MCF 10A (cell line): ENCODE measurements around the gene FOXK1. TPM values are rescaled to one million over a fixed set of nuclear protein-coding genes. Genes with fewer than 3 reads are reported as not detected.

Experiments
- BruUV-seq: library from RNA; stranded (reverse); fragments of 400-500 nt; replicated peaks from 2 replicates; lab custom pipeline; 2021; lab: Mats Ljungman, UMichigan
- CTCF ChIA-PET: fragments of 300-600 bp; sonication (Branson Sonifier 250); formaldehyde crosslinking; extraction: SDS; loops from one replicate; lab custom pipeline; 2021; ENCODE audit warnings: antibody characterized with exemption, inconsistent platforms; lab: Yijun Ruan, JAX
- POLR2A ChIA-PET: fragments of 300-600, 350-650 bp; sonication (Branson Sonifier 250); formaldehyde crosslinking; extraction: SDS; loops from one replicate; lab custom pipeline; 2020; ENCODE audit warnings: antibody characterized with exemption, inconsistent platforms; lab: Yijun Ruan, JAX
- DNase-seq: peaks from one replicate; pipeline ENCODE4 v3.0.0-alpha.2; 2018; ENCODE audit not compliant: unreplicated experiment
- H3K27ac Mint-ChIP-seq: one replicate; pipeline ENCODE4 v1.8.0; 2022; ENCODE audit warnings: mild to moderate bottlenecking, low read depth, mixed read lengths; ENCODE audit not compliant: unreplicated experiment
- H3K27me3 Mint-ChIP-seq: one replicate; pipeline ENCODE4 v1.8.0; 2022; ENCODE audit warnings: mixed read lengths; ENCODE audit not compliant: insufficient read depth, unreplicated experiment
- H3K36me3 Mint-ChIP-seq: one replicate; pipeline ENCODE4 v1.8.0; 2022; ENCODE audit warnings: mild to moderate bottlenecking, moderate library complexity, mixed read lengths; ENCODE audit not compliant: insufficient read depth, unreplicated experiment
- H3K4me1 Mint-ChIP-seq: one replicate; pipeline ENCODE4 v1.8.0; 2022; ENCODE audit warnings: mixed read lengths; ENCODE audit not compliant: insufficient read depth, unreplicated experiment
- H3K4me3 Mint-ChIP-seq: one replicate; pipeline ENCODE4 v1.8.0; 2022; ENCODE audit warnings: mild to moderate bottlenecking, moderate library complexity, mixed read lengths; ENCODE audit not compliant: unreplicated experiment
- H3K9me3 Mint-ChIP-seq: one replicate; pipeline ENCODE4 v1.8.0; 2022; ENCODE audit warnings: mixed read lengths; ENCODE audit not compliant: unreplicated experiment
- intact Hi-C: fragments of 100-400 bp; cut with micrococcal nuclease; formaldehyde crosslinking; loops from 2 replicates; pipeline ENCODE4 v1.14.1; 2022
- total RNA-seq: library from RNA; stranded (reverse); gene quantifications from 2 replicates; pipeline ENCODE4 v1.2.3, GENCODE V29; 2022
- TF ChIP-seq, protein P1 (sequence below): fragments of 200-600 bp; IDR thresholded peaks from one replicate; pipeline ENCODE4 v1.8.0; 2022; ENCODE audit warnings: antibody characterized with exemption, mild to moderate bottlenecking; ENCODE audit not compliant: unreplicated experiment

The FOXK1 gene
- total RNA-seq, 1 experiment from 2014 or later, result 37.7 TPM

- Mint-ChIP-seq H3K4me1 (no peaks in the 10 kb centered on the region), H3K27me3 (no peaks in the 10 kb centered on the region), H3K36me3 (no peaks in the 10 kb centered on the region), H3K9me3 (peaks cover 10% of the 10 kb centered on the region), H3K27ac (no peak overlapping the region), H3K4me3 (no peak overlapping the region)
- POLR2A ChIA-PET, result interaction anchor here (1.6 kb wide), 1 partner anchor 42 kb away, joined by 5 read pairs; the partner anchor contains the start of gene AP5Z1
- no peak for DNase-seq
- CTCF ChIA-PET, result interaction anchor here (0.6 to 1.1 kb wide), 4 partner anchors 31 to 1566 kb away, joined by 3 to 4 read pairs (median 3); no protein-coding TSS in a partner anchor
- intact Hi-C loops, result no loop called here
- TF ChIP-seq, protein P1, sequence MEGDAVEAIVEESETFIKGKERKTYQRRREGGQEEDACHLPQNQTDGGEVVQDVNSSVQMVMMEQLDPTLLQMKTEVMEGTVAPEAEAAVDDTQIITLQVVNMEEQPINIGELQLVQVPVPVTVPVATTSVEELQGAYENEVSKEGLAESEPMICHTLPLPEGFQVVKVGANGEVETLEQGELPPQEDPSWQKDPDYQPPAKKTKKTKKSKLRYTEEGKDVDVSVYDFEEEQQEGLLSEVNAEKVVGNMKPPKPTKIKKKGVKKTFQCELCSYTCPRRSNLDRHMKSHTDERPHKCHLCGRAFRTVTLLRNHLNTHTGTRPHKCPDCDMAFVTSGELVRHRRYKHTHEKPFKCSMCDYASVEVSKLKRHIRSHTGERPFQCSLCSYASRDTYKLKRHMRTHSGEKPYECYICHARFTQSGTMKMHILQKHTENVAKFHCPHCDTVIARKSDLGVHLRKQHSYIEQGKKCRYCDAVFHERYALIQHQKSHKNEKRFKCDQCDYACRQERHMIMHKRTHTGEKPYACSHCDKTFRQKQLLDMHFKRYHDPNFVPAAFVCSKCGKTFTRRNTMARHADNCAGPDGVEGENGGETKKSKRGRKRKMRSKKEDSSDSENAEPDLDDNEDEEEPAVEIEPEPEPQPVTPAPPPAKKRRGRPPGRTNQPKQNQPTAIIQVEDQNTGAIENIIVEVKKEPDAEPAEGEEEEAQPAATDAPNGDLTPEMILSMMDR, result no peak
- no TSS peak for BruUV-seq
Measured at GRCh38 chr7:4817178-4817901, 135.2 kb downstream of the FOXK1 start.

DNA sequence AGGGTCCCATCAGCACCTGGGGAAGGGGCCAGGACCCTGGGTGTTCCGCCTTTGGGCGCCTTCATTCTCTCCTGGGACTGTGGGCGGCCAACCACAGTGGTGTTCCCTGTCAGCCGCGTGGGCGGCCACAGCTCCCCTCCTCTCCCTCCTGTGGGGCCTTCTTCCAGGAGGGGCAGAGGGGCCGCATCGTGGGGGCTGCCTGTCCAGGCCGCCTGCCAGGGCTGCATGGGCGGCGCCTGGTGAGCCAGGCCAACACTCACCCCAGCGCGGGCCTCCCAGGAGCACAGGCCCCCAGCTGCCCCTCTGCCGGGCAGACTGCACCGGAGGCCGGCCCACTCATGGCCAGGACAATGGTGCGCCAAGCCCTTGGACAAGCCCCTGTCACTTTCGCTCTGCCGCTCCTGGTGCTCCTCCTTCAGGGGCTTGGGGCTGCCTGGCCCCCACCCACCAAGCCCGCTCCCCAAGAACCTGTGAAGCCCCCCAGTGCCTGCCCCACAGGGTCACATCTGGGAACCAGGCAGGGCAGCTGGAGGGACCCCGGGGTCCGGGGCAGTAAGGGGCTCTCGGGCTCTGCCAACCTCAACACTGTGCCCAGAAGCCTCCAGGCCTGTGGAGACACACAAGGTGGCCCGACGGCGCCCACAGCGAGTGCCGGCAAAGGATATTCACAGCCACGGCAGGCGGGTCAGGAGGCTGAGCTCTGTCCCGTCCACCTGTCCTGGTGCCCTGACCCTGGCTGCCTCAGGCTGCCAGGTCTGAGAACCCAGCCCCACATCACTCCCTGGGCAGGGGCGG lies 136.1 kb downstream of the FOXK1 start:
- ChIA-PET POLR2A (no interaction called here), CTCF (interaction anchor here (0.6 kb wide), 1 partner anchor 1567 kb away, joined by 3 read pairs; no protein-coding TSS in a partner anchor)
- H3K27me3 Mint-ChIP-seq, result no peaks in the 10 kb centered on the region
- no peak overlapping the region for H3K27ac Mint-ChIP-seq
- no peak for DNase-seq
- TF ChIP-seq, protein P1, result no peak
- BruUV-seq, result no TSS peak
- no peaks in the 10 kb centered on the region for H3K36me3 Mint-ChIP-seq
- H3K4me3 Mint-ChIP-seq, result no peak overlapping the region
- intact Hi-C loops, result no loop called here
- no peaks in the 10 kb centered on the region for H3K4me1 Mint-ChIP-seq
- H3K9me3 Mint-ChIP-seq, result peaks cover 1% of the 10 kb centered on the region

DNA sequence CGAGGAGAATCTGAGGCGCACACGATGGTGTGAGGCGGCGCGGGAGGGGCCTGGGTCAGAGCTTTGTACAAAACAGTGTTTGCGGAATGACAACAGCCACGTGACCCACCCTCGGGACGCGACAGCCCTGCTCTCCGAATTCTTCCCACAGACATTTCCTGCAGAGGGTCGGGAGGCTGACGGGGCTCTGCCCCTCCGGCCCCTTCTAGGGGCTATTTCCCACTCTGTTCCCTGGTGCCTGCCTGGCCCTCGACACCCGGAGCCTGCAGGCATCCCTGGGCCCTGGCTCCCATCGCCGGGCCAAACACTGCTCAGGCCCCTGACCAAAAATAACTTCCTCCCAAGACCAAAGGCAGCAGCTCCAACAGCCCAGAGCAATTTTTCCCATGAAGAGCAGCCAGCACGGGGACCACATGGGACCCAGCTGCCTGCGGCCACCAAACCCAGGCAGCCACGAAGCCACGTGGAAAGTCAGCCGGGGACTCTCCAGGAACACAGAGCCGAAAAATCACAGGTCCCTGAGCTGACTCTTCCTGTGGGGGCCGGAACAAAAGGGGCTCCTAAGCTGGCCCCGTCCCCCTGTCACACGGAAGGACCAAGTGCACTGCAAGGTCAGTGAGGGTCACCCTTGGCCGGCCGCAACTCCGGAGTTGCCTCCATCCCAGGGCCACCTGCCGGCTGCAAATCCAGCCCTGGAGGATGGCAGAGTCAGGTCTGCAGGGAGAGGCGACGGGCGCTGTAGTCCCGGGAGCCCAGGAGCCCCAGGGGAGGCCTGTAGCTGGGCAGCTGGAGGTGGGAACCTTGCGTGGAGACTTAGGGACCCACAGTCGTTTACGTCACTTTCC lies 137.7 kb downstream of the FOXK1 start:
- Mint-ChIP-seq H3K4me3 (no peak overlapping the region), H3K36me3 (no peaks in the 10 kb centered on the region), H3K27me3 (peaks cover 4% of the 10 kb centered on the region), H3K4me1 (no peaks in the 10 kb centered on the region), H3K9me3 (no peaks in the 10 kb centered on the region), H3K27ac (no peak overlapping the region)
- POLR2A ChIA-PET, result interaction anchor here (0.8 kb wide), 1 partner anchor 45 kb away, joined by 4 read pairs; the partner anchor contains the start of gene AP5Z1
- DNase-seq, result no peak
- intact Hi-C loops, result no loop called here
- BruUV-seq, result no TSS peak
- TF ChIP-seq, protein P1, result no peak
- CTCF ChIA-PET, result interaction anchor here (0.6 kb wide), 1 partner anchor 1210 kb away, joined by 3 read pairs; no protein-coding TSS in a partner anchor
